ENCODE measurements around the gene PLXNA4.

The PLXNA4 gene

DNA sequence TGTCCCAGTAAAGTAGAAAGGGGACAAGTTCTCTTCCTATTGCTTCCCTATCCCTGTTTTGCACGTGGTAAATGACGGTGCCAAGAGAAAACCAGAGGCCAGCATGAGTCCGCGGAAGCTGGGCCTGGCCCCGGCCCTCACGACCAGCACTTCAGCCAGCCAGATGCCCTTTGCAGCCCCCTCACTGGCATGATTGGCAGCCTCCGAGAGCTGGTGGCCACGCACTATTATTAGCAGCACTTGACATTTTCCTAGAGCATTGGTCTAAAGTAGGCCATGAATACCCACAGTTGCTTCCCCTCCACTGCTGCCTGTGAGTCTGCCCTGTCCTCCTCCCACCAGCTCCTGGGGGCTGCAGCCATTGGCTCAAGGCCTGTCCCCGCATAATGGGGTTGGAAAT is 369.1 kb downstream of the PLXNA4 start:
- TF ChIP-seq, protein P1, sequence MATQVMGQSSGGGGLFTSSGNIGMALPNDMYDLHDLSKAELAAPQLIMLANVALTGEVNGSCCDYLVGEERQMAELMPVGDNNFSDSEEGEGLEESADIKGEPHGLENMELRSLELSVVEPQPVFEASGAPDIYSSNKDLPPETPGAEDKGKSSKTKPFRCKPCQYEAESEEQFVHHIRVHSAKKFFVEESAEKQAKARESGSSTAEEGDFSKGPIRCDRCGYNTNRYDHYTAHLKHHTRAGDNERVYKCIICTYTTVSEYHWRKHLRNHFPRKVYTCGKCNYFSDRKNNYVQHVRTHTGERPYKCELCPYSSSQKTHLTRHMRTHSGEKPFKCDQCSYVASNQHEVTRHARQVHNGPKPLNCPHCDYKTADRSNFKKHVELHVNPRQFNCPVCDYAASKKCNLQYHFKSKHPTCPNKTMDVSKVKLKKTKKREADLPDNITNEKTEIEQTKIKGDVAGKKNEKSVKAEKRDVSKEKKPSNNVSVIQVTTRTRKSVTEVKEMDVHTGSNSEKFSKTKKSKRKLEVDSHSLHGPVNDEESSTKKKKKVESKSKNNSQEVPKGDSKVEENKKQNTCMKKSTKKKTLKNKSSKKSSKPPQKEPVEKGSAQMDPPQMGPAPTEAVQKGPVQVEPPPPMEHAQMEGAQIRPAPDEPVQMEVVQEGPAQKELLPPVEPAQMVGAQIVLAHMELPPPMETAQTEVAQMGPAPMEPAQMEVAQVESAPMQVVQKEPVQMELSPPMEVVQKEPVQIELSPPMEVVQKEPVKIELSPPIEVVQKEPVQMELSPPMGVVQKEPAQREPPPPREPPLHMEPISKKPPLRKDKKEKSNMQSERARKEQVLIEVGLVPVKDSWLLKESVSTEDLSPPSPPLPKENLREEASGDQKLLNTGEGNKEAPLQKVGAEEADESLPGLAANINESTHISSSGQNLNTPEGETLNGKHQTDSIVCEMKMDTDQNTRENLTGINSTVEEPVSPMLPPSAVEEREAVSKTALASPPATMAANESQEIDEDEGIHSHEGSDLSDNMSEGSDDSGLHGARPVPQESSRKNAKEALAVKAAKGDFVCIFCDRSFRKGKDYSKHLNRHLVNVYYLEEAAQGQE (IDR thresholded peaks at IDR 0.05; ENCODE audit: insufficient read depth in 1 of 2, low read depth in 2 of 2, low read length in 2 of 2): no peak
- no peak for TF ChIP-seq SIN3A (IDR thresholded peaks at IDR 0.05; ENCODE audit: borderline replicate concordance, insufficient read depth, low read length)
- no peak for TF ChIP-seq TAF1 (IDR thresholded peaks at IDR 0.05; ENCODE audit: borderline replicate concordance, insufficient read depth, low read length)
- no peak for TF ChIP-seq POLR2AphosphoS5 (IDR thresholded peaks at IDR 0.05; ENCODE audit: low read depth, low read length)
- no peak for TF ChIP-seq FOXP2 (optimal IDR thresholded peaks at IDR 0.05; ENCODE audit: borderline replicate concordance, extremely low read depth, extremely low read length, insufficient read depth)

DNA sequence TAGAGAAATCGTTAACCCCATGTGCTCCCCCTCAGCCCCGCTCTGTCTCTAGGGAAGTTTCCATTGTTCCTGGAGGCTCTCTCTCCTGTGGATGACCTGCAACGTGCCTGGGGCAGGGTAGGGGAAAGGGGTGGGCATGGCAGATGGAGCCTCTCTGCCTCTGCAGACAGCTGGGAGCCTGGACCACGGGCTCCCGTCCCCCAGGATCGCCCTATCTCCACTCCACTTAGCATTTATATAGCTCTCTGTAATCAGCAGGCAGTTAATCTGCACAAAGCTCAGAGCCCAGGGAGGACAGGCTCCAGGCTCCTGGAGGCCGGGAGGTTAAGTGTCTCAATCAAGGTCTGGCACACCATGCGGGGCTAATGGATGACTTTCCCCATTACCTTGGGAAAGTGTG is 369.7 kb downstream of the PLXNA4 start:
- TF ChIP-seq TAF1 (IDR thresholded peaks at IDR 0.05; ENCODE audit: borderline replicate concordance, insufficient read depth, low read length) (no peak), POLR2AphosphoS5 (IDR thresholded peaks at IDR 0.05; ENCODE audit: low read depth, low read length) (no peak), FOXP2 (optimal IDR thresholded peaks at IDR 0.05; ENCODE audit: borderline replicate concordance, extremely low read depth, extremely low read length, insufficient read depth) (no peak), SIN3A (IDR thresholded peaks at IDR 0.05; ENCODE audit: borderline replicate concordance, insufficient read depth, low read length) (no peak)
- TF ChIP-seq, protein P1 (IDR thresholded peaks at IDR 0.05; ENCODE audit: insufficient read depth in 1 of 2, low read depth in 2 of 2, low read length in 2 of 2): no peak

DNA sequence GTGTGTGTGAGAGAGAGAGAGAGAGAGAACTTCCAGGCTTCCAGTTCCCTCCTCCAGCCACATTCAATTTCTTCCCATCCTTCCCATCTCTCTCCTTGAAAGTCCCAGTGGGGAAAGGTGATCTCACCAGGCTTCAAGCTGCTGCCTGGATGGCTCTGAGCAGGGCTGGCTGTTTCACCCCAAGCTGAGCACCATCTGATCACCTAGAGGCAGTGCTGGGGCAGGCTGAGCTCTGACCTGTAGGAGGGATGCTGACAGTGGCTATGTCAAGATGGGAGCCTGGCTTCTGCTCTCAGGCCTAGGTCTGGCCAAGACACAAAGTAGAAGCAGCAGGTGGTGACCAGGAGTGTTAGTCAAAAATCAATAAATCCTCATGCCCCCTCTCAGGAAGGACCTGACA is 370.8 kb downstream of the PLXNA4 start:
- no peak for TF ChIP-seq POLR2AphosphoS5 (IDR thresholded peaks at IDR 0.05; ENCODE audit: low read depth, low read length)
- TF ChIP-seq TAF1 (IDR thresholded peaks at IDR 0.05; ENCODE audit: borderline replicate concordance, insufficient read depth, low read length): no peak
- no peak for TF ChIP-seq FOXP2 (optimal IDR thresholded peaks at IDR 0.05; ENCODE audit: borderline replicate concordance, extremely low read depth, extremely low read length, insufficient read depth)
- no peak for TF ChIP-seq SIN3A (IDR thresholded peaks at IDR 0.05; ENCODE audit: borderline replicate concordance, insufficient read depth, low read length)
- TF ChIP-seq, protein P1 (IDR thresholded peaks at IDR 0.05; ENCODE audit: insufficient read depth in 1 of 2, low read depth in 2 of 2, low read length in 2 of 2): no peak

DNA sequence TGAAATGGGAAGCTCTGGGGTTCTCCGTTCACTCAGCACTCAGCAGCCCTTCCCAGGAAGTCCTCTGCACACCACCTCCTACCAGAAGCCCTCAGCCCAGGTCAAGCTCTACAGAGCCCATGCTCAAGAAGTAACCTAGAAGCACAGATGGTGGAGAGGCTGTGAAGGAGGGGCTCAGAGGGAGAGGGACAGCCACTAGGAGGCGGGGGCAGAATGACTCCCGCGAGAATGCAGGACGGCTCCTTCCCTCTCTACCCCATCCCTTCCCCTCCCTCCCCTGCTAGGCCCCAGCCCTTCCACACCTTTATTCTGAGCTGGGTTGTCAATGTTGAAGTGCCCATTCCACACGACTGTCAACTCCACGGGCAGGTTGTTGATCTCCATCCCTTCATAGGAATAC is 373.2 kb downstream of the PLXNA4 start:
- TF ChIP-seq SIN3A (IDR thresholded peaks at IDR 0.05; ENCODE audit: borderline replicate concordance, insufficient read depth, low read length) (no peak), TAF1 (IDR thresholded peaks at IDR 0.05; ENCODE audit: borderline replicate concordance, insufficient read depth, low read length) (no peak)

DNA sequence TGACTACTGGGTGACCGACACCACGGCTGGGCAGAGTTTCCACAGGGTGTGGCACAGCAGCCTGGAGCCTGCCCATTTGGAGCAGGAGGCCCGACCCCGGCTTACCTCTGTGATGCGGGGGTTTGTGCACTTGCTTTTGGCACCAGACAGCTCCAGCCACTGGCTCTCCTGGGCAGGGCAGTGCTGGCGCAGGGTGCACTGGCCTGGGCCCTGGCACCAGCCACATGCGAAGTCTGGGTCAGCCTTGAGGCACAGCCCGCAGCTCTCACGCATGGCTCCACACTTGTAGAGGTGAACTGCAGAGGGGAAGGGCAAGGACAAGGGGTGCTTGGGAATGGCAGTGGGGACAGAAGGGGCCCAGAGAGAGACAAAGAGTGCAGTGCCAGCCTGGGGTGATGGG is 373.7 kb downstream of the PLXNA4 start:
- TF ChIP-seq, protein P1 (IDR thresholded peaks at IDR 0.05; ENCODE audit: insufficient read depth in 1 of 2, low read depth in 2 of 2, low read length in 2 of 2): no peak
- TF ChIP-seq POLR2AphosphoS5 (IDR thresholded peaks at IDR 0.05; ENCODE audit: low read depth, low read length) (no peak), FOXP2 (optimal IDR thresholded peaks at IDR 0.05; ENCODE audit: borderline replicate concordance, extremely low read depth, extremely low read length, insufficient read depth) (no peak), SIN3A (IDR thresholded peaks at IDR 0.05; ENCODE audit: borderline replicate concordance, insufficient read depth, low read length) (no peak)
